ENCODE measurements around the gene ANTXR1.
"Not testable (repeated sequence)": the region's sequence is repeated elsewhere in the genome, so short reads cannot be mapped to it uniquely, and the experiment has no call there.

ANTXR1 gene

GRCh38 chr2:69237070-69237670 lies 224.2 kb downstream of the ANTXR1 start:
- no peak for DNase-seq (ENCODE audit: low read depth)

DNA sequence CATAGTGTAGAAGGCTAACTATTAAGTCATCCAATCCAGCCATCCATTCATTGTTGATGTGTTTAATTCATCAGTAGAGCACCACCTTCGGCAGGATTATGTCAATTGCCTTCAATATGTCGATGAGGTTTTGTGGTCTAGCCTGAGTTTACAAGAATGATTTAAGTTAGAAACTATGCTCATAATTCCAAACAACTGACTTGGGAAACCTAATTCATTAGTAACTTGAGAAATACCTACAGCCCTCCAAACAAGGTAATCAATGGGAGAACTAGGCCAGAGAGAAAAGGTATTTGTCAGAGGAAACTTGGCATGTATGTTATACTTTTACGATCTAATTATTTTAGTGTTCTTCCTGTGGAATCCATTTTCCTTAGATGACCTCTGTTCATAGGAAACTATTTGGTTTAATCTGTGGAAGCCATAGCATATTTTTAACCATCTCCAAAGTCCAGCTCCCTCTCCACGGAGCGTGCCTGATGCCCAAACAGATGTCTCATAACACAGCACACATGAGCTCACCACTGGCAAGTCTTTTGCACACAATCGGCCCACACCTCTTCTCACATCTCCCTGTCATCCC lies 225.6 kb downstream of the ANTXR1 start:
- no peak for DNase-seq (ENCODE audit: low read depth)

DNA sequence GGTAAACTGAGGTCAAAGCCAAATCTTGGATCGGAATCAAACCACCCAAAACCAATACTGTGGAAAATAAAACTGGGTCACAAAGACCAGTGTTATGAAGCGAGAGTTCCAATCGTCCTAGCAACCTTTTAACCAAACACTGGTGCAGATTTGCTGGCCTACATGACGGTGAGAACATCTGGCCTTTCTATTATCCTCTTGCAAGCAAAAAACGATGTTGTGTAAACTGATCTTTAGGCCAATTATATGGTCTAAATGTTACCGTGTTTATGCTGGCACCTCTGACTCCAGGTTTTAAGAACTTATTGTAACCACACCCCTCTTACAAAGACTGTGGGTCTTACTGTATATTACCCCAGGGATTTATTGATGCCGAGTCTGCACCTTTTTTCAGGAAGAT lies 228.1 kb downstream of the ANTXR1 start:
- DNase-seq (ENCODE audit: low read depth), result no peak

GRCh38 chr2:69241664-69242514 lies 228.9 kb downstream of the ANTXR1 start:
- DNase-seq (ENCODE audit: low read depth), result no peak

DNA sequence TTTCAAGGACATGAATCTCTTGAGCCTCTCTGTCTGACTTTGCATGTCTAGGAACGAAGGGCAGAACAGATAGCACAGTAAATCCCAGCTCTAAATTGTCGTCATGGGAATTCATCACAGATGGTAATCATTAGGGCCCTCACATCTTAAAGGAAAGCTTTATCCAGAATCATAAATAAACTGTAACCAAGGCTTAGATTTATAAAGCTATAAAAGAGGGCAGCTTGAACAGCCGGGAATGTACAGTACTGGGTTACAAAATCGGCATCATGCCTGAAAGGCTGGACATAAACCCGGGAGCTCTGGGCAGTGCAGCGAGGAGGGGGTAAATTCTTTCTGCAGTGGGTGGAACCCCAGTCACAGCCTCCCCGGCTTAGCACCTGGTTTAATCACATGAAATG lies 229.7 kb downstream of the ANTXR1 start:
- DNase-seq (ENCODE audit: low read depth), result no peak

DNA sequence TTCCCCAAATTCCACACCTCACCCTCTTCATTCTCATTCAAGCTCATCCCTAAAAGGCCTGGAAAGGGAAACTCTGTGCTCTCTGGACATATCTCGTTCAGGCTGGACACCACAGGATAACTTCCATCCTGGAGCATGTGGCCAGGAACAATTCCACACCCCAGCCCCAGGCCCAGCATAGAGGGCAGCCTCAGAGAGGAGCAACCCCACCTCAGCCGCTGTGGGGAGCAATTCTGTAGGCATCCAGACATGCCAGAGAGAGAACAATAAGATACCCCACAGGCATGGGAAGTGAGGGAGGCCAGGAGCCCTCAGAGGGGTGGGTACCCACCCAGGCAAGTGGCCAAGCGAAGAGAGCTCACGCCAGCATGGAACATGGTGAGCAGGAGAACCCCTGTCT lies 230.7 kb downstream of the ANTXR1 start:
- DNase-seq (ENCODE audit: low read depth), result no peak

DNA sequence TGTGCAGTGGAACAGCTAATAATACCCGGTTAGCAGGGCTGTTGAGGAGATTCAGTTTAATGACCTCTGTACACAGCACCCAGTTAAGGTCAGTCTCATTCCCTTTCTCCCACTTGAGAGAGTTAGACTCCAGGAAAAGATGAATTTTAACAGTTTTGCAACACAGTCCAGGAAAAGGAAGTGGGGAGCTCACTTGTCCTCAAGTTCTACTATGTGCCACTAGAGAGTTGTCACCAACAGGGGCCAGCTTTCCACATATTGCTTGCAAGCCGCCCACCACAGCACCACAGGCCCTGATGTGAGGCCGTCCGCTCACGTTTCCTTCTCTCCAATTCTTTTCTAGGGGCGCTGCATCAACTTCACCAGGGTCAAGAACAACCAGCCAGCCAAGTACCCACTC lies 231.9 kb downstream of the ANTXR1 start:
- no peak for DNase-seq (ENCODE audit: low read depth)

- no peak for DNase-seq (ENCODE audit: low read depth)
These were observed 234.6 kb downstream of the ANTXR1 start for GRCh38 chr2:69247583-69247982.

- DNase-seq (ENCODE audit: low read depth), result no peak
These were observed 235.3 kb downstream of the ANTXR1 start for GRCh38 chr2:69248232-69248631.

DNA sequence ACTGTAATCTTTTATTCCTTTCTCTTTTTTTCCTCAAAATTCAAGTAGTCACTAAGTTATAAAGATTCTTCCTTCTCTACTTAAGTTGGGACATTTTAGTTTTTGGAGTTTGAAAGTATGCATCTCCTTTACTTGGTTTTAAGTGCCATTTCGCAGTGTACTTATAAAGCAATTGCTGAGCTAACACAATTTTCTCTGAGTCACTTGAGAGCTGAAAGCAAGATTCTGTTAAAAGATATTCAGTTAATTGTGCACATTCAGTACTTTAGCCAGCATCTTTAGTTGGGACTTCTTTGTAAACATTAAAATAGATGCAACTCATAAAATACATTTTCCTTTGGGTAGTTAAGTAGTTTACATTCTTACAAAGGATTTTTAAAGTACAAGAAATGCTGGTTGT lies 238.0 kb downstream of the ANTXR1 start:
- no peak for DNase-seq (ENCODE audit: low read depth)

DNA sequence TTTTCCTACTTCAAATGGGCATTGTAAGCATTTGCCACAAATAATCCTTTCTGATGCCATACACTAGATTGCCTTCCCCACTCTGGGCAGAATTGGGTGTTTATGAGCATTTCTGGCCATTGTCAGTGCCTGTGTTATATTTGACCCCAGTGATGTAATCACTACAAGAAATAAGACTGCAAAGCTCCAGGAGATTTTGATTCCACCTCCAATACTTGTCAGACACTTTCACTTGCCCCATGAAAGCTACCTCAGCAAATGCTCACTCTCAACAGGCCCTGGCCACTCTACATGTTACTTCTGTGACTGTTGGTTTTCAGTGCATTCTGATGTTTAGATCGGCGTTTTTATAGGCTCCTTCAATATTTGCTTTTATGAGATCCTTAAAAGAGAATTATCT lies 239.0 kb downstream of the ANTXR1 start:
- no peak for DNase-seq (ENCODE audit: low read depth)

DNA sequence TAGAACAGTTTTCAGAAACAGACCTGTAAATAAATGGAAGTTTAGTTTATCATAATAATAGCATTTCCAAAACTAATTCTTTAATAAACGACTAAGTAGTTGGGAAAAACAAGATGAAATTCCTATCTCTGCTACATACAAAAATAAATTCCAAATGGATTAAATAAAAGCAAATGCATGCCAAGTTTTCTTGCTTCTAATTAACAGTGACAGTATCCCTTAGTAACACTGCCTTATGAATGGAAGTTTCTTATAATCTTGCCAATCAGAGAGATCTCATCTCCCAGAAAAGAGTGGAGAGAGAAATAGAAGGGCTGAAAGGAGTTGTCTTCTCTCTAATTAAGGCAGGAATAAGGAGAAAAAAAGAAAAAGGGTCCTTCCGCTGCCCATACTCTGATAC lies 240.1 kb downstream of the ANTXR1 start:
- no peak for DNase-seq (ENCODE audit: low read depth)

GRCh38 chr2:69253611-69254301 lies 240.8 kb downstream of the ANTXR1 start:
- DNase-seq (ENCODE audit: low read depth), result no peak

- no peak for DNase-seq (ENCODE audit: low read depth)
These were observed 242.8 kb downstream of the ANTXR1 start for GRCh38 chr2:69255760-69256159.

- not testable (repeated sequence) for DNase-seq (ENCODE audit: low read depth)
These were observed 247.1 kb downstream of the ANTXR1 start for GRCh38 chr2:69259994-69260591.

DNA sequence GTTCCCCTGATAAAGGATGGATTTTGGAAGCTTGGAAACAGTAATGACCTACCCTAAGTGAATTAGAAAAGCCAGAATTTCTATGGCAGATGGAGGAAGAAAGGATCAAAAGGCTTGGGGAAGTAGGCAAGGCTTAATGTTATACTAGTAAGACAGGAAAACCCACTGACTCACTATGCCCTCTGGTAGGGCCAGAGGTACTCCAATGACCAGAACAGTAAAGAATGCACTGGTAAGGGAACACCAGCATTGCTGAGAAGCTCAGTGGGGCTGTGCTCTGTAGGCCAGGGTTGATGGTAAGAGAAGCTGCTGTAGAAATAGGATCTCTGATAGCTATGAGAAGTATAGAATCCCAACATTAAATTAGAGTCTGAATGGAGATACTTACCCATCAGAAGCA lies 247.7 kb downstream of the ANTXR1 start:
- DNase-seq (ENCODE audit: low read depth), result no peak

- DNase-seq (ENCODE audit: low read depth), result no peak
These were observed 256.4 kb downstream of the ANTXR1 start for GRCh38 chr2:69269330-69269729.

DNA sequence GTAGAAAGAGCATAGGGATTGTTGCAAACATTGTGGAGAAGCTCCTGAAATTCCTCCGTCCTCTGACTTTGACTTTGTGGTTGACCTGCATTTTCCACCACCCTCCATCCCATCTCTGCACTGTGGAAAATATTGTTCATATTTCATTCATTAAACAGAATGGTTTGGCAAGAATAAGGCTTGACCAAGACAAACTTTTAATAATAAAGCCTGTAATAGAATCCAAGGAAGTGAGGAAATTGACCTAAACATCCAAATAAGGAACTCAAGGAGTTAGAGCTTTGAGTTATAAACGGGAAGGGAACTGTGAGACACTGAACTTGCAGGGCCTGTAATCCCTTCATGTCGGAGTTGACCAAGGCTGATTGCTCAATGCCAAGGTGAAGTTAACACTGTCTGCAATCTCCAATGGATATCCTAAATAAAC lies 258.9 kb downstream of the ANTXR1 start:
- no peak for DNase-seq (ENCODE audit: low read depth)

DNA sequence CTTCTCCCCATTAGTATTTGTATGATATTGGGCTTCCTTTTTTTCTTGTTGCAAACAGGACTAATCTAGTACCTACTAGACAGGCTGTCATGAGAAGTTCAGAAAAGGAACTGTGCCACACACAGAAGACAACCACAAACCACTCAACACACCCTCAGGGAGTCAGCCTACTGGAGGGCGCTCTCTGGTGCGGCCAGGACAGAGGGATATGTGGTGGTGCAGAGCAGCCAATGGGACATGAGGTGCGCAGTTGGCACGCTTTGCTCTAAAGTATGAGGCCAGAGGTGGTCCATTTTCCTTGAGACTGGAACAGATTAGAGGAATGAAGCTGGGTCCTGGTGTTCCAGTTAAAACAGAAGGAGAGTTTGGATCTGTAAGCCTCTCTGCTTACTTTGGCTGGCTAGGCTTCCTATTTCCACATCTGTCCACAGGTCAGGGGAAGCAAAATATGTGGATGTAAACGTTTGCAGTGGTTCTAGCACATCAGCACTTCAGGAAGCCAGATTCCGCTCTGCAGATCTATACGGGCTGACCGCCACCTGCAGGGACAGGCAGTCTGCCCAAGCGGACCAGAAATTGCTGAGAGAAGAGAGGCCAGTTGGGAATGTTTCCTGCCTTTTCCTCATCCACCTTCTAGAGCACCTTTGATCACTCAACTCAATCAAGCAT lies 260.0 kb downstream of the ANTXR1 start:
- DNase-seq (ENCODE audit: low read depth), result no peak

DNA sequence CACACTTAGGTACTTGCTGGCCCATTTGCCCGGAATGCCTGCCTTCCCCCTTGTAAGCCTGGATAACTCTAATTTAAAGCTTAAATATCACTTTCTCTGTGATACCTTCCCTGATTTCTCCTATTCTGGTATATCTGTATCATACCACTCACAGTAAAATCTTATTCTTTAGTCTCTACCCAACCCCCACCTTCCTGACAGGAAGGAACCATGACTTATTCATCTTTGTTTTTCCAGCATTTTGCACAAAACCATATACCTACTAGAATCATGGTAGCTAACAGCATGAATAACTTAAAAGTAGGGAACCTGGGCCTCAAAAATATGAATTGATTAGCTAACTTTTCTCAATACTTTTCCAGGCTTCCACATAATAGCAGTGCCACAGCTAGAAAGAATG lies 262.5 kb downstream of the ANTXR1 start:
- no peak for DNase-seq (ENCODE audit: low read depth)

DNA sequence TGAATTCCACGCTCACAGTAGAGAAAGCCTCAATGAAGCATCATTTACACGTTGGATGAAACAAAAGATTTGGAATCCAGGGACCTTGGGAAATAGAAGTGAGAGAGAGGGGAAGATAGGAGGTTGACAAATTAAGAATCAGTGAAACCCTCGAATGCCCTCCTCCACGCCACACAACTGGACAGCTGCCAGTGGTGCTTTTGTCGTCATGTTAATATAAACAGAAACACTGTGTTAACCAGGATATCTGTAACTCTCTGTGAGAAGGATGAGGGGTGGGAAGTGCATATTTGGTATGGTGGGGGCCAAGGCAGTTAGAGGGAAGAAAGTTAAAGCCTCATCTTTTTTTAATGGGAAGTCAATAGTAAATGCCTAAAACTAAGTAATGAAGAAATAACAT lies 265.4 kb downstream of the ANTXR1 start:
- no peak for DNase-seq (ENCODE audit: low read depth)

GRCh38 chr2:69279211-69279610 lies 266.2 kb downstream of the ANTXR1 start:
- DNase-seq (ENCODE audit: low read depth), result no peak
